H9 (cell line): ENCODE data around the gene TFAP2E. TPM values are rescaled to one million over a fixed set of nuclear protein-coding genes. Genes with fewer than 3 reads are reported as not detected.

Experiments used
- DNase-seq: peaks from one replicate; pipeline ENCODE4 v3.0.0-alpha.2; 2017
- H2AFZ ChIP-seq: one replicate; pipeline ENCODE4 v1.6.1; 2013; ENCODE audit warnings: mild to moderate bottlenecking, low read length, control low read depth, moderate library complexity
- H2AK5ac ChIP-seq: 2 replicates; pipeline ENCODE4 v1.6.1; 2013; ENCODE audit warnings: low read length, control low read depth, mixed read lengths; ENCODE audit not compliant: insufficient read length
- H2BK120ac ChIP-seq: one replicate; pipeline ENCODE4 v1.6.1; 2013; ENCODE audit warnings: low read depth, mild to moderate bottlenecking, low read length, control low read depth, inconsistent platforms; ENCODE audit not compliant: poor library complexity, severe bottlenecking
- H2BK12ac ChIP-seq: 2 replicates; pipeline ENCODE4 v1.6.1; 2013; ENCODE audit warnings: low read length, control low read depth, mixed read lengths, low read depth; ENCODE audit not compliant: insufficient read length
- H2BK15ac ChIP-seq: 2 replicates; pipeline ENCODE4 v1.6.1; 2013; ENCODE audit warnings: low read depth, low read length, control low read depth
- H2BK20ac ChIP-seq: one replicate; pipeline ENCODE4 v1.6.1; 2013; ENCODE audit warnings: low read depth, mild to moderate bottlenecking, low read length, control low read depth, inconsistent platforms; ENCODE audit not compliant: poor library complexity, severe bottlenecking
- H2BK5ac ChIP-seq: 2 replicates; pipeline ENCODE4 v1.6.1; 2013; ENCODE audit warnings: low read length, control low read depth, mixed read lengths; ENCODE audit not compliant: insufficient read length
- H3K14ac ChIP-seq: 2 replicates; pipeline ENCODE4 v1.6.1; 2013; ENCODE audit warnings: low read length, control low read depth; ENCODE audit not compliant: insufficient read depth
- H3K18ac ChIP-seq: 2 replicates; pipeline ENCODE4 v1.6.1; 2013; ENCODE audit warnings: low read depth, mild to moderate bottlenecking, mixed read lengths, low read length, control low read depth; ENCODE audit not compliant: insufficient read length
- H3K23ac ChIP-seq: 2 replicates; pipeline ENCODE4 v1.6.1; 2013; ENCODE audit warnings: low read length, control low read depth, mixed read lengths, low read depth; ENCODE audit not compliant: insufficient read length
- H3K23me2 ChIP-seq: 2 replicates; pipeline ENCODE4 v1.6.1; 2013; ENCODE audit warnings: low read depth, mild to moderate bottlenecking, mixed read lengths, low read length, control low read depth; ENCODE audit not compliant: insufficient read length, poor library complexity, severe bottlenecking
- H3K27ac ChIP-seq: 2 replicates; pipeline ENCODE4 v1.5.1; 2013; ENCODE audit warnings: low read length, control low read depth, mixed read lengths, low read depth; ENCODE audit not compliant: insufficient read length
- H3K27me3 ChIP-seq: 2 replicates; pipeline ENCODE4 v1.6.1; 2013; ENCODE audit warnings: low read length, control low read depth, inconsistent platforms; ENCODE audit not compliant: insufficient read depth
- H3K4ac ChIP-seq: 2 replicates; pipeline ENCODE4 v1.6.1; 2013; ENCODE audit warnings: low read depth, mild to moderate bottlenecking, control low read depth, inconsistent platforms, low read length, moderate library complexity
- H3K4me1 ChIP-seq: 2 replicates; pipeline ENCODE4 v1.6.1; 2013; ENCODE audit warnings: low read length, control low read depth, inconsistent platforms; ENCODE audit not compliant: insufficient read depth
- H3K4me2 ChIP-seq: 2 replicates; pipeline ENCODE4 v1.6.1; 2013; ENCODE audit warnings: low read length, control low read depth, mixed read lengths; ENCODE audit not compliant: insufficient read length, insufficient read depth
- H3K56ac ChIP-seq: 2 replicates; pipeline ENCODE4 v1.6.1; 2013; ENCODE audit warnings: low read depth, mild to moderate bottlenecking, mixed read lengths, low read length, control low read depth; ENCODE audit not compliant: insufficient read length
- H3K79me1 ChIP-seq: 2 replicates; pipeline ENCODE4 v1.6.1; 2013; ENCODE audit warnings: low read depth, mild to moderate bottlenecking, moderate library complexity, low read length, control low read depth, inconsistent platforms; ENCODE audit not compliant: insufficient read depth, poor library complexity, severe bottlenecking
- H3K79me2 ChIP-seq: 2 replicates; pipeline ENCODE4 v1.6.1; 2013; ENCODE audit warnings: low read length, control low read depth, inconsistent platforms; ENCODE audit not compliant: insufficient read depth
- H3K9ac ChIP-seq: 2 replicates; pipeline ENCODE4 v1.6.1; 2013; ENCODE audit warnings: low read length, control low read depth, mixed read lengths; ENCODE audit not compliant: insufficient read length; ENCODE audit errors: extremely low read depth
- H3K9me3 ChIP-seq: one replicate; pipeline ENCODE4 v1.6.1; 2013; ENCODE audit warnings: low read depth, low read length, inconsistent platforms; ENCODE audit not compliant: control insufficient read depth
- H3T11ph ChIP-seq: one replicate; pipeline ENCODE4 v1.6.1; 2013; ENCODE audit warnings: mild to moderate bottlenecking, low read length, control low read depth, inconsistent platforms
- H4K20me1 ChIP-seq: one replicate; pipeline ENCODE4 v1.6.1; 2013; ENCODE audit not compliant: control insufficient read depth, insufficient read length, insufficient read depth
- H4K5ac ChIP-seq: 2 replicates; pipeline ENCODE4 v1.6.1; 2013; ENCODE audit warnings: low read depth, mild to moderate bottlenecking, mixed read lengths, low read length, control low read depth; ENCODE audit not compliant: insufficient read length
- H4K8ac ChIP-seq: replicated peaks from 2 replicates; pipeline ENCODE4 v1.6.1; 2013; ENCODE audit warnings: low read length, control low read depth, mixed read lengths, low read depth; ENCODE audit not compliant: insufficient read length
- H4K91ac ChIP-seq: 2 replicates; pipeline ENCODE4 v1.6.1; 2013; ENCODE audit warnings: low read depth, mild to moderate bottlenecking, moderate library complexity, mixed read lengths, low read length, control low read depth; ENCODE audit not compliant: insufficient read length
- H3K27ac Mint-ChIP-seq, 3 experiments: 2 replicates in 2 of 3; 3 replicates in 1 of 3; pipeline ENCODE4 v1.8.0; 2020 to 2021; ENCODE audit warnings: mixed read lengths in 3 of 3, mild to moderate bottlenecking in 1 of 3, moderate library complexity in 1 of 3
- H3K27me3 Mint-ChIP-seq: 2 replicates; pipeline ENCODE4 v1.8.0; 2021; ENCODE audit warnings: low read depth, mild to moderate bottlenecking, moderate library complexity, mixed read lengths
- H3K36me3 Mint-ChIP-seq, 3 experiments: 2 replicates in 2 of 3; 3 replicates in 1 of 3; pipeline ENCODE4 v1.8.0; 2020 to 2021; ENCODE audit warnings: low read depth in 3 of 3, mixed read lengths in 3 of 3; ENCODE audit not compliant: insufficient read depth in 1 of 3
- H3K4me1 Mint-ChIP-seq, 2 experiments: 2 replicates each; pipeline ENCODE4 v1.8.0; 2020; ENCODE audit warnings: mixed read lengths in 2 of 2
- H3K4me3 Mint-ChIP-seq, 2 experiments: 2 replicates in 1 of 2; 3 replicates in 1 of 2; pipeline ENCODE4 v1.8.0; 2020 to 2021; ENCODE audit warnings: mild to moderate bottlenecking in 2 of 2, mixed read lengths in 2 of 2, moderate library complexity in 1 of 2
- H3K9me3 Mint-ChIP-seq, 2 experiments: 2 replicates in 1 of 2; 3 replicates in 1 of 2; pipeline ENCODE4 v1.8.0; 2020; ENCODE audit warnings: mild to moderate bottlenecking in 2 of 2, mixed read lengths in 2 of 2, moderate library complexity in 1 of 2
- CTCF ChIP-seq: fragments of 200-600 bp; sonication (generic); conservative IDR thresholded peaks from 3 replicates; pipeline ENCODE4 v1.8.0; 2021; ENCODE audit warnings: antibody characterized with exemption, mild to moderate bottlenecking
- WGBS: extraction: QIAGEN DNeasy Blood & Tissue Kit; methylation state at CpG from one replicate; pipeline ENCODE4 v1.1.7; 2013; ENCODE audit warnings: missing lambda C conversion rate, low lambda C conversion rate, mixed read lengths; ENCODE audit not compliant: insufficient read length; ENCODE audit errors: extremely low coverage; 5-methylcytosine and 5-hydroxymethylcytosine counted together
- total RNA-seq: library from RNA; stranded (reverse); gene quantifications from 2 replicates; pipeline ENCODE4 v1.2.1, GENCODE V29; 2021

Gene TFAP2E
- total RNA-seq, 1 experiment from 2014 or later: 0.70 TPM

- Histone ChIP-seq H3K4me1 (no peaks in the 10 kb centered on the region), H3K18ac (no peak overlapping the region), H3K9me3 (no peaks in the 10 kb centered on the region), H3K14ac (no peak overlapping the region), H4K8ac (no peak overlapping the region), H2BK20ac (no peak overlapping the region), H3K4me2 (no peak overlapping the region), H2BK15ac (no peak overlapping the region), H4K91ac (no peak overlapping the region), H3K23ac (no peak overlapping the region), H3K79me1 (no peaks in the 10 kb centered on the region), H3K4ac (no peak overlapping the region), H2AK5ac (no peak overlapping the region), H4K5ac (no peak overlapping the region), H2BK120ac (no peak overlapping the region), H2AFZ (no peak overlapping the region), H4K20me1 (no peaks in the 10 kb centered on the region), H3K56ac (no peak overlapping the region), H3K23me2 (no peaks in the 10 kb centered on the region), H2BK12ac (no peak overlapping the region), H3K27me3 (peaks cover 2% of the 10 kb centered on the region; the same call in 1 of the 2 replicates), H2BK5ac (no peak overlapping the region), H3T11ph (no peak overlapping the region), H3K9ac (no peak overlapping the region), H3K79me2 (no peaks in the 10 kb centered on the region), H3K27ac (no peak overlapping the region)
- H3K27me3 Mint-ChIP-seq: peaks cover 11% of the 10 kb centered on the region
- H3K9me3 Mint-ChIP-seq: no peaks in the 10 kb centered on the region; a peak in 1 of 5 replicates
- peak; percentile 87 for TF ChIP-seq CTCF
- WGBS: no CpG with 5 or more reads among the region's 9 CpGs
- DNase-seq: peak; percentile 84
- no peak overlapping the region for H3K4me3 Mint-ChIP-seq
- H3K36me3 Mint-ChIP-seq: peaks cover 27 to 66% (median 52%) of the 10 kb centered on the region in 3 experiments
- H3K4me1 Mint-ChIP-seq: peaks cover 11 to 13% of the 10 kb centered on the region in 2 experiments
- H3K27ac Mint-ChIP-seq: peak overlapping the region in 2 of 3 experiments; percentile 56 to 97; a peak in 4 of 7 replicates
Observed at GRCh38 chr1:35564037-35564883, 8.9 kb upstream of the TFAP2E start.
